ENCODE results near the gene FERMT2.

Gene FERMT2

GRCh38 chr14:52862632-52863333, 88.1 kb downstream of the FERMT2 start:
- DNase-seq (ENCODE audit: low read depth in 2 of 2), result no peak

- DNase-seq (ENCODE audit: low read depth in 2 of 2), result no peak
Measured at GRCh38 chr14:52861403-52861802, 89.4 kb downstream of the FERMT2 start.

- no peak for DNase-seq (ENCODE audit: low read depth in 2 of 2)
Measured at GRCh38 chr14:52860910-52861309, 89.9 kb downstream of the FERMT2 start.

DNA sequence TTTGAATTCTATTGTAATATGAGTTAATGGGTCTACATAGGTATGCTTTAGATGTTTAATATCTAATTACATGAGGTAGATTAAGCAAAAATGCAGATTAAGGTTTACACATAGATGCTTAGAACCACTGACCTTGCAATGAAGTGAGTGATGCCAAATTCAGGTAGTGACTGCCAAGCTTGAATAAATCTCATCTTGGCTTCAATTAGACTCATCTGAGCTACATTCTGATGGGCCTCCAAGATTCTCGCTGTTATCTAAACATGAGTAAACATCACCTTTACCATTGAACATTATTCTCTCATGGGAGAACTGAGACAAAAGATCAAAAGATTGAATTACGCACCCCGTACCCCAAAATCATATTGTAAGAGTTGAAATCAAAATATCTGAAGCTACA, 90.6 kb downstream of the FERMT2 start:
- DNase-seq (ENCODE audit: low read depth in 2 of 2), result no peak

GRCh38 chr14:52856139-52856538, 94.7 kb downstream of the FERMT2 start:
- no peak for DNase-seq (ENCODE audit: low read depth in 2 of 2)

- no peak for DNase-seq (ENCODE audit: low read depth in 2 of 2)
Measured at GRCh38 chr14:52853522-52853854, 97.4 kb downstream of the FERMT2 start.

DNA sequence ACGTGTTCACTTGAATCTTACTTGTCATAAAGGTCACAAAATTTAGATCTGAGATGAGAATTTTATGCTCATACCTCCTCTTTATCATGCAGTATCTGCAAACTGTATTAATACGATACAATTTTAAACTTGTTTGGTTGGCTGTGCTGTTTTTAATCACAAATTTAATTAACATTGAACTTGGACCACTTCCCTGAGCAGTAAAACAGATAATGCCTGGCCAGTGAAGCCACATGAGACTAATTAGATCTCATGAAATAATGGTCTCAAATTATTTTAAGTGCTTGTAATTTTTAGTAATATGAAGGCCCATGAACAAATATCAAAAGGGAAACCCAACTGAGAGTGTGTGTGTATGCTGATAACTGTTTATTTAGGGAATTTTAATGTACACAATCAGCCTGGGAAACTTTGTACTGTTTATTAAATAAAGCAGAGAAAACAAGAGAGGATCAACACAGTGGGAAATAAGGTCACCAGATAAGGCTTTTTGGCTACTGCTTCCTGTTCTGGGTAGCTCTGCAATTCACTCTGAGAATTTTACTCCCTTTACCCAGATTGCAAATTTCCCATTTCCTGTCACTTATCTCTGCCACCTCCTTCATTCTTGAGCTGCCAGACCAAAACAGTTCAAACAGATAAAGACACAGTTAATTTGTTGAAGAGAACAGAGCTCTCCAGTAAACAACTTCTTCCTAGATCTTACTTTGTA, 97.9 kb downstream of the FERMT2 start:
- DNase-seq (ENCODE audit: low read depth in 2 of 2), result no peak

DNA sequence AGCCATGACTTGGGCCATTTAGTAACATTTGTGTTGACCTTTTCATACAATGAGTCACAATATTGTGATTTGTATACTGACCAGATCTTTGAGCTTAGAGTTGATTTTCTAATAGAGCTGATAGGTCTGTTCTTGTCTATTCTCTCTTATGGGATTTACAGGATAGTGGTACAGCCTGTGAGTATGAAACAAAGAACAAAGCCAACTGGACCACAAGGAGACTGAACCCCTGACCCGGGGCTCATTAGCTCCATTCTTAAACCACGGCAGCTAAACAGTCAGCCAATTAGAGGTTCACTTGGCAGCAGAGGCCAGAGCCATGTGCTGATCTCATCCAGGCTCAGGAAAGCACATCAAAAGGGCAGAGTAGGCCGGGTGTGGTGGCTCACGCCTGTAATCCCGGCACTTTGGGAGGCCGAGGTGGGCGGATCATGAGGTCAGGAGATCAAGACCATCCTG, 100.4 kb downstream of the FERMT2 start:
- no peak for DNase-seq (ENCODE audit: low read depth in 2 of 2)

DNA sequence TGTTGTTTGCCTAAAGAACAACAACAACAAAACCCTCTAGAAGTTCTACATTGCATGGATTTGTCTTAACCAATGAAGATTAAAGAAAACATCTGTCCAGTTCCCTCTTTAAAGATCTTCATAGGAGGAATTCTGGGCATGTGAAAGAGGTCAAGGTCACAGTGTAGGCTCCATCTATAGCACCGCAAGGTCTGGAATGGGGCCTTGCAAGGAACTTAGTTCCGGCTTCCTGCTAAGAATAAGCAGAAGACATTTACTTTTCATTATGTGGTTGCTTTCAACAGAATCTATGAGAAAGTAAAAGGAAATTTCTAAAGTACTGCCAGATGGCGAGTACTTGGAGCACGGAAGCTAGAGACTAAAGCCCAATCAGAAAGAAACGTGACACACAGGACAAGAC, 102.2 kb downstream of the FERMT2 start:
- no peak for DNase-seq (ENCODE audit: low read depth in 2 of 2)

DNA sequence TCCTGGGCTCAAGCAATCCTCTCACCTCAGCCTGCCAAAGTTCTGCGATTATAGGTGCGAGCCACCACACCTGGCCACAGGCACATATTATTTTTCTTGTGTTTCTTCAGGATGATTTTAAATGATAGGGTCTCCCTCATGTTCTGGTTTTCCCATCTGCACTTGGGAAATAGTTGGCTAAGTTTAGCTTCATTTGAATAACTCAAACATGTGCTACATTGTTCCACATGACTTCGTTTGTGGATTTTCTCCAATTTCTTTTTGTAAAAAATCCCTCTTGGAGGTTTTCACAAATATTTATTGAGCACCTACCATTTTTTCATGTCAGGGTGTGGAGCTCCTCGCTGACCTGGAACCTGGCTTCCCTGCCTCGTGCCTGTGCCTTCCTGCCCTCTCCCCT, 104.3 kb downstream of the FERMT2 start:
- no peak for DNase-seq (ENCODE audit: low read depth in 2 of 2)

- DNase-seq (ENCODE audit: low read depth in 2 of 2), result no peak
Measured at GRCh38 chr14:52845081-52845480, 105.8 kb downstream of the FERMT2 start.

DNA sequence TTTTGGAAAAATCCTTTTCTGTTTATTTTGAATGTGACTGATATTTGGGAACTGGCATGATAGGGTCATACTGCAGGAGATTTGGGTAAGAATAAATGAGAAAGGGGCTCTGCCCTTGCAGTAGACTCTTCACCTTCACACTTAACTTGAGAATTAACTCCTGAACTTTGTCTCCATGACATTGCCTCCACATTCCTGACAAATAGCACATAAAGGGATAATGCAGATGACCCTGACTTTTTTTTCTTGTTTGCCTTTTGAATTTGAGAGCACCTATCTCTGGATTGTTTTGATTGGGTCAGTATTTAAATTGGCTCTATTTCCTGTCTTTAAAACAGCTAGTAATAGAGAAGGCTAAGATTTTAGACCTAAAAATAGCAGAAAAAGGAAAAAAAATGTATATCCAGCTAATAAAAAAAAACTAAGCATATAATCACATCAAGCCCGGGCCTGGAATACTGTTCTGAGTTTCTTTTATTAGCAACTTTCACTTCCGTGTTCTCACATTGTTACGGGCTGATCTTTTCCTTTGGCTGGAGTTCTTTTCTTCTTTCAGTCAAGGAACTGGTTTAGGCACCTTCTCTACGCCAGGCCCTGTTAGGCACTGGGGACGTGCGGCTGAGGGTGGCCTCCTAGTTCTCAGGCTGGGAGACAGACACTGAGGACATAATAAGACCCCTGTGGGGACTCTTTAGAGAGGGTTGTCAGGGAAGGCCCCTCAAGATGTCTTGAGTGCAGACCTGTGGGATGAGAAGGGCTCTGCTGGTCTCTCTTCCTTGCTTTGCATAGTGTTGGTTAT, 106.4 kb downstream of the FERMT2 start:
- DNase-seq (ENCODE audit: low read depth in 2 of 2), result no peak

GRCh38 chr14:52840877-52841276, 110.0 kb downstream of the FERMT2 start:
- DNase-seq (ENCODE audit: low read depth in 2 of 2), result no peak

- no peak for DNase-seq (ENCODE audit: low read depth in 2 of 2)
Measured at GRCh38 chr14:52837451-52837850, 113.4 kb downstream of the FERMT2 start.

GRCh38 chr14:52836063-52836462, 114.8 kb downstream of the FERMT2 start:
- no peak for DNase-seq (ENCODE audit: low read depth in 2 of 2)

GRCh38 chr14:52835122-52835903, 115.5 kb downstream of the FERMT2 start:
- no peak for DNase-seq (ENCODE audit: low read depth in 2 of 2)

- DNase-seq (ENCODE audit: low read depth in 2 of 2), result no peak
Measured at GRCh38 chr14:52834440-52834842, 116.4 kb downstream of the FERMT2 start.

- DNase-seq (ENCODE audit: low read depth in 2 of 2), result no peak
Measured at GRCh38 chr14:52833891-52834290, 117.0 kb downstream of the FERMT2 start.

GRCh38 chr14:52829527-52830185, 121.2 kb downstream of the FERMT2 start:
- no peak for DNase-seq (ENCODE audit: low read depth in 2 of 2)

- no peak for DNase-seq (ENCODE audit: low read depth in 2 of 2)
Measured at GRCh38 chr14:52827426-52827825, 123.4 kb downstream of the FERMT2 start.

DNA sequence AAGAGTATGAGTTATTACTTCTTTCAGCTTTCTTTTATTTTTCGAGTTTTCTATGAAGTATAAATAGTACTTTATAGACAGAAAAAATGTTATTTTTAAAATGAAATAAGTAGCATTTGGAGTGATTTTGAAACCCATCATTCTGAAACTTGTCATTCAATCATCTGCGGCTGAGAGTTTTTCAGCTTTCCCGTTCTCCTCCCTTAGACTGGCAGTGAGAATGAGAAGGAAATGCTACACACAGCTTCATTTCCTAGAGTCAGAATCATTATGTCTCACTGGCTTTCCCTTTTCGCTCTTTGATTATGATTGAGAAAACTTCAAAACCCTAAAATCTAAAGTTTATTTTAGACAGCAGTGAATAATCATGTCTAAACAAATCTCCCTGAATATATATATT, 125.8 kb downstream of the FERMT2 start:
- DNase-seq (ENCODE audit: low read depth in 2 of 2), result no peak

Measured in activated CD8-positive, alpha-beta memory T cell treated with anti-CD3 and anti-CD28 coated beads for 4 hours (primary cell).